A549 (cell line): ENCODE results near the gene FADS1.

Experiments used
- CTCF ChIP-seq: fragments of >200 bp; sonication (Bioruptor Twin); formaldehyde crosslinking; IDR thresholded peaks from 3 replicates; pipeline ENCODE4 v1.5.1; 2016
- ELK1 ChIP-seq: fragments of 150-350 bp; IDR thresholded peaks from 2 replicates; pipeline ENCODE4 v1.6.1; 2014; ENCODE audit warnings: low read depth, mild to moderate bottlenecking, low read length
- ESRRA ChIP-seq: fragments of 150-350 bp; IDR thresholded peaks from 2 replicates; pipeline ENCODE4 v1.6.1; 2014; ENCODE audit warnings: mild to moderate bottlenecking, low read length, borderline replicate concordance
- HOXA7 ChIP-seq: fragments of 250-450 bp; sonication (Bioruptor Pico); IDR thresholded peaks from 2 replicates; pipeline ENCODE4 v1.5.0; 2020; ENCODE audit warnings: mild to moderate bottlenecking, moderate library complexity
- MYC ChIP-seq: IDR thresholded peaks from 2 replicates; pipeline ENCODE4 v1.6.1; 2012; ENCODE audit warnings: mild to moderate bottlenecking, inconsistent platforms, low read length, improper control_type of control experiment, borderline replicate concordance
- PHF8 ChIP-seq: fragments of 200-600 bp; sonication (generic); IDR thresholded peaks from 2 replicates; pipeline ENCODE4 v1.6.1; 2016; ENCODE audit warnings: low read depth, mild to moderate bottlenecking, antibody characterized with exemption, moderate library complexity, borderline replicate concordance
- POLR2A ChIP-seq: IDR thresholded peaks from 2 replicates; pipeline ENCODE4 v1.6.1; 2012; ENCODE audit warnings: mild to moderate bottlenecking, low read length
- RCOR1 ChIP-seq: fragments of 150-350 bp; IDR thresholded peaks from 2 replicates; pipeline ENCODE4 v1.6.1; 2014; ENCODE audit warnings: antibody characterized with exemption, low read length, low read depth
- SMC3 ChIP-seq: fragments of >200 bp; sonication (Bioruptor Twin); formaldehyde crosslinking; IDR thresholded peaks from 3 replicates; pipeline ENCODE4 v1.6.1; 2018; ENCODE audit warnings: inconsistent platforms
- TFCP2L1 ChIP-seq: fragments of 250-450 bp; sonication (Bioruptor Pico); IDR thresholded peaks from 2 replicates; pipeline ENCODE4 v1.5.0; 2021; ENCODE audit warnings: mild to moderate bottlenecking

- TF ChIP-seq SMC3 (no peak), RCOR1 (no peak), CTCF (no peak), HOXA7 (CRISPR knock-in tag) (no peak), ELK1 (no peak), POLR2A (no peak), PHF8 (no peak), ESRRA (no peak), TFCP2L1 (CRISPR knock-in tag) (no peak), MYC (no peak)
These were observed 3.4 kb upstream of the FADS1 start for GRCh38 chr11:61820174-61820573.
